HepG2 (cell line): Measurements from ENCODE around the gene TFPI. TPM values are rescaled to one million over a fixed set of nuclear protein-coding genes. Genes with fewer than 3 reads are reported as not detected.
"Not testable (repeated sequence)": the region's sequence is repeated elsewhere in the genome, so short reads cannot be mapped to it uniquely, and the experiment has no call there.

Experiments
- ATAC-seq: fragments of 200-7000 bp; cut with Tn5 transposase; 3 replicates; pipeline ENCODE4 v1.9.1; 2020; ENCODE audit warnings: mild to moderate bottlenecking, moderate library complexity
- BruUV-seq: library from RNA; stranded (reverse); fragments of 400-500 nt; replicated peaks from 2 replicates; lab custom pipeline; 2021; lab: Mats Ljungman, UMichigan
- CTCF ChIA-PET: fragments of 300-600 bp; formaldehyde crosslinking; extraction: SDS; loops from one replicate; lab custom pipeline; 2021; ENCODE audit warnings: low total read pairs, inconsistent platforms, low intra/inter-chr PET ratio; lab: Yijun Ruan, JAX
- POLR2A ChIA-PET: fragments of 350-600 bp; sonication (Branson Sonifier 250); formaldehyde crosslinking; loops from one replicate; lab custom pipeline; 2020; ENCODE audit warnings: antibody characterized with exemption, inconsistent platforms; lab: Yijun Ruan, JAX
- DNase-seq: peaks from one replicate; pipeline ENCODE4 v3.0.0-alpha.2; 2015; ENCODE audit warnings: low spot score
- FAIRE-seq: peaks from 3 replicates; lab custom pipeline; 2011; peaks lifted over from hg19 to GRCh38; lab: Jason Lieb, UNC
- H2AFZ ChIP-seq: one replicate; pipeline ENCODE4 v1.6.1; 2011; ENCODE audit warnings: low read length, inconsistent platforms
- H3K27ac ChIP-seq: fragments of 300-600 bp; 3 replicates; pipeline ENCODE4 v1.8.0; 2011; ENCODE audit warnings: mixed run types, mild to moderate bottlenecking, mixed read lengths, low read length, inconsistent platforms; ENCODE audit not compliant: insufficient read depth; ENCODE audit errors: extremely low read length
- H3K27me3 ChIP-seq, 2 experiments: fragments of 200-600 bp in 1 of 2; 2 replicates in 1 of 2; 3 replicates in 1 of 2; pipeline versions ENCODE4 v1.6.0 to v1.8.0; 2011; ENCODE audit warnings: low read length in 2 of 2, mild to moderate bottlenecking in 2 of 2, moderate library complexity in 2 of 2, inconsistent platforms in 1 of 2; ENCODE audit not compliant: insufficient read depth in 2 of 2, control insufficient read depth in 1 of 2
- H3K36me3 ChIP-seq, 2 experiments: fragments of 200-600 bp in 1 of 2; replicated peaks in 1 of 2; 2 replicates in 1 of 2; 3 replicates in 1 of 2; pipeline versions ENCODE4 v1.5.1 to v1.8.0; 2011; ENCODE audit warnings: low read length in 2 of 2, inconsistent platforms in 1 of 2; ENCODE audit not compliant: insufficient read depth in 2 of 2, control insufficient read depth in 1 of 2
- H3K4me1 ChIP-seq: 2 replicates; pipeline ENCODE4 v1.5.1; 2012; ENCODE audit warnings: low read length, inconsistent platforms; ENCODE audit not compliant: insufficient read depth
- H3K4me2 ChIP-seq: 2 replicates; pipeline ENCODE4 v1.6.0; 2011; ENCODE audit warnings: low read depth, low read length, inconsistent platforms
- H3K4me3 ChIP-seq, 3 experiments: fragments of 200-600 bp in 1 of 3; sonication (generic), shearing (Covaris generic) in 1 of 3; replicated peaks in 1 of 3; 2 replicates each; pipeline ENCODE4 v1.5.1; 2011 to 2016; ENCODE audit warnings: low read length in 3 of 3, inconsistent platforms in 2 of 3, low read depth in 2 of 3, mild to moderate bottlenecking in 2 of 3, control low read depth in 1 of 3, mixed read lengths in 1 of 3; ENCODE audit not compliant: insufficient read depth in 1 of 3
- H3K79me2 ChIP-seq: one replicate; pipeline ENCODE4 v1.6.1; 2011; ENCODE audit warnings: low read length, inconsistent platforms; ENCODE audit not compliant: insufficient read depth
- H3K9ac ChIP-seq: 2 replicates; pipeline ENCODE4 v1.6.0; 2011; ENCODE audit warnings: mild to moderate bottlenecking, low read depth, low read length, inconsistent platforms; ENCODE audit not compliant: insufficient read depth
- H3K9me3 ChIP-seq: 2 replicates; pipeline ENCODE4 v1.5.1; 2012; ENCODE audit warnings: mild to moderate bottlenecking, low read length
- H4K20me1 ChIP-seq: 2 replicates; pipeline ENCODE4 v1.6.0; 2011; ENCODE audit warnings: inconsistent platforms, mild to moderate bottlenecking, low read length, moderate library complexity; ENCODE audit not compliant: insufficient read depth
- DPF2 ChIP-seq: sonication (generic); formaldehyde crosslinking; IDR thresholded peaks from 2 replicates; pipeline ENCODE4 v1.4.0; 2020; ENCODE audit warnings: mild to moderate bottlenecking, low read depth, missing genetic modification reagents, borderline replicate concordance
- GATAD1 ChIP-seq: IDR thresholded peaks from 2 replicates; pipeline ENCODE4 v1.6.1; 2016; ENCODE audit warnings: missing genetic modification reagents, missing compliant biosample characterization
- GRHL1 ChIP-seq: sonication (generic); formaldehyde crosslinking; conservative IDR thresholded peaks from 2 replicates; pipeline ENCODE4 v1.8.0; 2022; ENCODE audit warnings: missing genetic modification reagents
- MAFF ChIP-seq: IDR thresholded peaks from 2 replicates; pipeline ENCODE4 v1.6.1; 2011; ENCODE audit warnings: low read depth, low read length, improper control_type of control experiment
- MED1 ChIP-seq: sonication (generic); formaldehyde crosslinking; IDR thresholded peaks from 2 replicates; pipeline ENCODE4 v1.4.0; 2020; ENCODE audit warnings: missing genetic modification reagents
- POLR2G ChIP-seq: fragments of 200-400 bp; formaldehyde crosslinking; IDR thresholded peaks from 2 replicates; pipeline ENCODE4 v1.6.1; 2018; ENCODE audit warnings: mild to moderate bottlenecking, low read depth, low read length, moderate library complexity
- ZC3H13 ChIP-seq: sonication (generic); formaldehyde crosslinking; IDR thresholded peaks from 2 replicates; pipeline ENCODE4 v1.8.1; 2023; ENCODE audit warnings: mild to moderate bottlenecking, missing genetic modification reagents, moderate library complexity
- ZNF142 ChIP-seq: sonication (generic); formaldehyde crosslinking; IDR thresholded peaks from 2 replicates; pipeline ENCODE4 v1.4.0; 2020; ENCODE audit warnings: missing genetic modification reagents
- ZNF143 ChIP-seq: sonication (generic); formaldehyde crosslinking; IDR thresholded peaks from 2 replicates; pipeline ENCODE4 v1.4.0; 2020; ENCODE audit warnings: missing genetic modification reagents
- ZNF772 ChIP-seq: sonication (generic); formaldehyde crosslinking; IDR thresholded peaks from 2 replicates; pipeline ENCODE4 v1.5.0; 2020; ENCODE audit warnings: mild to moderate bottlenecking, missing genetic modification reagents
- WGBS: methylation state at CpG from one replicate; pipeline ENCODE4 v1.1.6; 2017; ENCODE audit warnings: low lambda C conversion rate; 5-methylcytosine and 5-hydroxymethylcytosine counted together
- in situ Hi-C: cut with HindIII; loops from 2 replicates; pipeline ENCODE4 v1.10.0; 2017; ENCODE audit warnings: low pct_unique_long_range_greater_than_20kb; ENCODE audit not compliant: extremely low pct_ligation_motif_present
- intact Hi-C: fragments of 100-400 bp; cut with micrococcal nuclease; formaldehyde crosslinking; loops from one replicate; pipeline ENCODE4 v1.10.0; 2022; ENCODE audit not compliant: unreplicated experiment
- polyA plus RNA-seq, 8 experiments: library from polyadenylated mRNA; depleted of rRNA in 3 of 8; stranded (reverse) in 7 of 8; unstranded in 1 of 8; fragments of >200 nt; fragmentation: Illumina TruSeq in 4 of 8; extraction: Trizol in 4 of 8; gene quantifications; 2 replicates each; pipeline versions ENCODE4 v1.2.1 to v1.2.3, GENCODE V29; 2011 to 2016; ENCODE audit warnings: low read depth in 4 of 8, missing spikeins in 1 of 8, mixed read lengths in 1 of 8; ENCODE audit not compliant: insufficient read depth in 1 of 8
- total RNA-seq, 5 experiments: library from RNA; depleted of rRNA; stranded (reverse); fragments of >200 nt; fragmentation: Illumina TruSeq; extraction: Trizol; gene quantifications; 2 replicates each; pipeline ENCODE4 v1.2.3, GENCODE V29; 2016; ENCODE audit warnings: low read depth in 1 of 5
- TF ChIP-seq, protein P1 (sequence below): sonication (generic); formaldehyde crosslinking; IDR thresholded peaks from 2 replicates; pipeline ENCODE4 v1.4.0; 2020; ENCODE audit warnings: missing genetic modification reagents

TFPI gene
- total and polyA plus RNA-seq, 2 of the 13 experiments (the other 11 are each of a cell fraction or from before 2014, with no cell fraction given): 301 to 436 TPM

DNA sequence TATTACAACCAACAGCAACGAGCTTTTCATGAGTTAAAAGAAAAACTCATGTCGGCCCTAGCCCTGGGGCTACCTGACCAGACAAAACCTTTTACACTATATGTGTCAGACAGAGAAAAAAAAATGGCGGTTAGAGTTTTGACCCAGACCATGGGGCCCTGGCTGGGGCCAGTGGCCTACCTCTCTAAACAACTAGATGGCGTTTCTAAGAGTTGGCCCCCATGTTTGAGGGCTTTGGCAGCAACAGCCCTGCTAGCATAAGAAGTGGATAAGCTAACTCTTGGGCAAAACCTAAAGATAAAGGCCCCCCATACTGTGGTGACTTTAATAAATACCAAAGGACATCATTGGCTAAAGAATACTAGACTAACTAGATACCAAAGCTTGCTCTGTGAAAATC, 39.3 kb downstream of the TFPI start (continued):
- TF ChIP-seq GRHL1 (CRISPR knock-in tag) (no peak), GATAD1 (CRISPR knock-in tag) (no peak), DPF2 (CRISPR knock-in tag) (no peak), MAFF (no peak), POLR2G (peak; percentile 47; the same call in 1 of the 2 replicates)
- TF ChIP-seq, protein P1, sequence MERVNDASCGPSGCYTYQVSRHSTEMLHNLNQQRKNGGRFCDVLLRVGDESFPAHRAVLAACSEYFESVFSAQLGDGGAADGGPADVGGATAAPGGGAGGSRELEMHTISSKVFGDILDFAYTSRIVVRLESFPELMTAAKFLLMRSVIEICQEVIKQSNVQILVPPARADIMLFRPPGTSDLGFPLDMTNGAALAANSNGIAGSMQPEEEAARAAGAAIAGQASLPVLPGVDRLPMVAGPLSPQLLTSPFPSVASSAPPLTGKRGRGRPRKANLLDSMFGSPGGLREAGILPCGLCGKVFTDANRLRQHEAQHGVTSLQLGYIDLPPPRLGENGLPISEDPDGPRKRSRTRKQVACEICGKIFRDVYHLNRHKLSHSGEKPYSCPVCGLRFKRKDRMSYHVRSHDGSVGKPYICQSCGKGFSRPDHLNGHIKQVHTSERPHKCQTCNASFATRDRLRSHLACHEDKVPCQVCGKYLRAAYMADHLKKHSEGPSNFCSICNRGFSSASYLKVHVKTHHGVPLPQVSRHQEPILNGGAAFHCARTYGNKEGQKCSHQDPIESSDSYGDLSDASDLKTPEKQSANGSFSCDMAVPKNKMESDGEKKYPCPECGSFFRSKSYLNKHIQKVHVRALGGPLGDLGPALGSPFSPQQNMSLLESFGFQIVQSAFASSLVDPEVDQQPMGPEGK: no peak

- H2AFZ ChIP-seq, H3K9ac ChIP-seq, FAIRE-seq, intact Hi-C loops, DNase-seq, H3K9me3 ChIP-seq, ATAC-seq, H3K27me3 ChIP-seq, CTCF ChIA-PET, H4K20me1 ChIP-seq, BruUV-seq, H3K36me3 ChIP-seq, H3K27ac ChIP-seq, in situ Hi-C loops: not testable (repeated sequence)
- H3K4me1 ChIP-seq: peaks cover 88% of the 10 kb centered on the region
- WGBS: 99% methylated on average over 6 of the region's 6 CpGs
- H3K79me2 ChIP-seq: peaks cover 78% of the 10 kb centered on the region
- H3K4me2 ChIP-seq: peak overlapping the region; percentile 50
- POLR2A ChIA-PET: interaction anchor here (1.2 to 4.7 kb wide), 6 partner anchors 11 to 36 kb away, joined by 4 to 20 read pairs (median 10); no protein-coding TSS in a partner anchor
- peak overlapping the region in 2 of 3 experiments; percentile 7 to 56; a peak in 2 of 6 replicates for H3K4me3 ChIP-seq
- TF ChIP-seq MED1 (CRISPR knock-in tag) (peak; percentile 35), ZC3H13 (peak; percentile 87), ZNF142 (CRISPR knock-in tag) (0 out of 2 replicates have a peak, but pooled peaks have one; percentile 53), ZNF772 (0 out of 2 replicates have a peak, but pooled peaks have one; percentile 32), ZNF143 (CRISPR knock-in tag) (peak; percentile 20; the same call in 1 of the 2 replicates)
These were observed 39.9 kb downstream of the TFPI start for GRCh38 chr2:187514235-187514829.
